GM19395 (cell line): ENCODE measurements around the gene BICC1.
"Not testable (repeated sequence)": the region's sequence is repeated elsewhere in the genome, so short reads cannot be mapped to it uniquely, and the experiment has no call there.

Experiments used
- ATAC-seq: cut with Tn5 transposase; IDR thresholded peaks from one replicate; pipeline ENCODE4 v1.9.1; 2021; ENCODE audit warnings: mild to moderate bottlenecking, moderate library complexity; ENCODE audit not compliant: unreplicated experiment

Gene BICC1

DNA sequence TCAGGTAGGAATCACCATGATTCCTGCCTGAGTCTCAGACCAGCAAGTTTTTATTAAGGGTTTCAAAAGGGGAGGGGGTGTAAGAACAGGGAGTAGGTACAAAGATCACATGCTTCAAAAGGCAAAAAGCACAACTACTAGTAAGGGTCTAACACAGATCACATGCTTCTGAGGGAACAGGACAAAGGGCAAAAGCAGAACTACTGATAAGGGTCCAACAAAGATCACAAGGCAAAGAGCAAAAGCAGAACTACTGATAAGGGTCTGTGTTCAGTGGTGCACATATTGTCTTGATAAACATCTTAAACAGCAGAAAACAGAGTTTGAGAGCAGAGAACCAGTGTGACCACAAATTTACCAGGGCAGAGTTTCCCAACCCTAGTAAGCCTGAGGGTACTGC, 84.5 kb downstream of the BICC1 start:
- not testable (repeated sequence) for ATAC-seq

- ATAC-seq = no peak
Observed at GRCh38 chr10:58599927-58600553, 87.4 kb downstream of the BICC1 start.

DNA sequence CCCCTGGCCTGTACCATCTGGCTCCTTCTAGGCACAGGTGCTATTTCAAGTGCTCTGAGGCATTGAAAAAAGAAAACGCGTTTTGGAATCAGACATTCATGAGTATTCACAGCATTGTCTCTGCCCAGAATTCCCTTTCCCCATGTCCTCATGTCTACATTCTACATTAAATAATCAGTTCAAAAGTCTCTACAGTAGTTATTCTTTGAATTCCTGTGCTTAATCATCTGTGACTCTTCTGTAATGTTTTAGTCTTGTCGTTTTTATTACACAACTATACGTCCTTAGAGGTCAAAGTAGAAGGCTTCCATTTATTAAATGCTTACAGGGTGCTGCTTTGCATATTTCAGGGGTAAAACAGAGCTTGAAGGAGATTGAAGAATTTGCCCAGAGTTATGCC, 95.7 kb downstream of the BICC1 start:
- no peak for ATAC-seq

DNA sequence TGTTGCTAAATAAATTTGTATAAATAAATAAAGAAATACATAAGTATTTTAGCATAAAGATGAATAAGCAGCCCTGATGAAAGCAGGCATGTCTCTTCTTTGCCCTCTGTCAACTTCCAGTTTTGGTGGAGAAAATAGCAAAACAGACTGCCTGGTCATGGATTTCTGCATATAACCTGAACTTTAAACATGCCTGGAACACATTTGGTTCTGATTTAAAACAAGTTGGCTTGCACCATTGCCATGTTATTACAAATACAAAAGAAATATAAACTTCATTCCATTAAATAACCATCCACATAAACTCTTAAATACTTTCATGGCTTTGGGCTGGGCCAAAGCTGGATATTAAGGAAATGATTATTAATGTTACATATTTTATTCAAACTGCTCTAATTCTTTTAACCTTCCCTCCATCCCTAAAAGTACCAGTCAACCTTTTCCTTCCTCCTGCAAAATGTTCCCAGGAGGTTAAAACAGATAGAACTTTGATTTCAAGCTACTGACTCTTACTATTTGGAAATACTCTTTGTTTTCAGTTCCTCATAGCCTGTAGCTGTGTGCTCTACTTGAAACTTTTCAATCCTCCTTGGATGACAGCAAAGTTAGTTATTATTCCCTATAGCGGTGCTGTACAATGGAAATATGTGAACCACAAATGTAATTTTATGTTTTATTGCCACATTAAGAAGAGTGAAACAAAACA, 96.3 kb downstream of the BICC1 start:
- ATAC-seq = no peak

GRCh38 chr10:58609532-58610150, 97.0 kb downstream of the BICC1 start:
- no peak for ATAC-seq

DNA sequence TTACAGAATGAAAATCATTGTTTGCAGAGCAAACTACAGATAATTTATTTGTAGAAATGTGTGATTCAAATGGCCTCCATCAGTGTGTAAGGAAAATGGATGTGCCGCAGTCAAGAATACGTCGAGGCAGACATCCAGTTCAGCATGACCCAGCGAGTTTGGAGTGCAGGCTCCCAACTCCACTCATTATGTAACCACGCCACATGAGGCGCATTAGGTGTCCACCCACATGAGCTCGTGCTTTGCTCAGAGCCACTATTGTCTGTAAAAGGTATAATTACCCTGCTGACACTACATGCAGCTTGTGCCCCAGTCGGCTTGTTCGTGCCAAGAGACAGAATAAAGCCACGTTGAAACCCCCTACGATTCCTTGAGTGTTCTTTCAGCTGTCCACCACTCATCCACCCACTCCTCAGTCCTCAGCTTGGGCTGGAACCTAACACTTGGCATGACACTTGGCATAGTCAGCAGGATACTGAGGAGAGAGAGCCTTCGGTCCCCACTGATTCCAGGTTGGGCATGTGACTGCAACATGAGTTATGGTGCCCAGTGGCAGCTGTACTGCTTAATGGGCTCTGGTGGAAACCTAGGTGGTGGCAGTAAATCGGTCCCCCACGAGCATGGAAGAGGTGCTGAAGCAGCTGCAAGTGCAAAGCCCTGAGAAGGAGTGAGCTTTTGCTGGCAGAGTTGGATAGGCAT, 102.7 kb downstream of the BICC1 start:
- no peak for ATAC-seq

GRCh38 chr10:58618158-58618676, 105.5 kb downstream of the BICC1 start:
- ATAC-seq = no peak

GRCh38 chr10:58621379-58622077, 108.9 kb downstream of the BICC1 start:
- ATAC-seq = no peak

- ATAC-seq = no peak
Observed at GRCh38 chr10:58622246-58622645, 109.6 kb downstream of the BICC1 start.

DNA sequence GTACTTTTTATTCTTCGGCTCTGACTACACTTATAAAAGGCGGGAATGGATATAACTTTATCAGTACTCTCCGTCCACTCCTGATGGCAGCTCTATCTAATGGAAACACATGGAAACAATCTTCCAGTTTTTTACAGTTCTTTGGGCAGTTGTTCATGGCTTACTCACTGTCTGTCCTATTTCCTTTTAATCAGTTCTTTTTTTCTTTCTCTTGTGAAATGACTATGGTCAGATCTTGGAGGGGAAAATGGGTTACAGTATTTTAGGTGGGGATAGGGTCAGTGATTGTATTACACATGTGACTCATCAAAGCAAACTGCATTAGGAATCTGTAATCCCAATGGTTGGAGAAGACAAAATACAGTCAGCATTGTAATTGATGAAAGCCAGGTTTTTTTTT, 112.4 kb downstream of the BICC1 start:
- no peak for ATAC-seq

- no peak for ATAC-seq
Observed at GRCh38 chr10:58627392-58627791, 114.7 kb downstream of the BICC1 start.

DNA sequence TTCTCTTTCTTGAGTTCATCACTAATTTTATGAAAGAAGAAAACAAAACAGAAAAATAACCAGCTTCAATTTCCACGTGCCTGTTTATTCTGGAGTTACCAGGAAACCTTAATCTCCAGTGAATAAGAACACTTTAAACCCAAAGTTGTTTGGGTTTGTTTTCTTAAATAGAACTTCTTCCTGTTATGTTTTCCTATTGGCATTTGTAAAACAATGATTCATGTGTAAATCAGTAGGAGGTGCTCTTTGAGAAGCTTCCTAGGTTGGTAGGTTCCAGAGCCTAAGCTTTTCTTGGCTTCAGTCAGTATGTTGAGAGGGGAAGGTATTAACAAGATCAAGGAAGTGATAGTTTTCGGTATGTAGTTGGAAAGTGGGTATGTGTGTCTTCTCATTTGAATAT, 119.0 kb downstream of the BICC1 start:
- ATAC-seq = no peak

- no peak for ATAC-seq
Observed at GRCh38 chr10:58632216-58632615, 119.5 kb downstream of the BICC1 start.

DNA sequence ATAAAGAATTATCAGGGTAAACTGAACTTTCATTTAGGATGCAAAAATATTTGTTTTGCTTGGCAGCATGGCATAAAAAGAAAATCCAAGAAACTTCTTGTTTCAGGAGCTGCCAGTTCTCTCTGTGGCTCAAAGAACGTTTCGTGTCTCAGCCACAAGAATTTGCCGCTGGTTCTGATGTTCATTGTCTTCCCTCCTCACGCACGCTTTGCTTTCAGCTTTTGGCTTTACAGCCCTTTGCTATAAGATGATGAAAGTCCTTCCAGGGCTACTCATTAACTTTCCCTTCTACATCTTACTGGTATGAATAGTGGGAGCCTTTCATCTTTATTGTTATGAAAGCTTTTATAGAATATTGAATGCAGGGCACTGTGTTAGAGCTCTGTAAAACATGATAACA, 124.7 kb downstream of the BICC1 start:
- no peak for ATAC-seq

DNA sequence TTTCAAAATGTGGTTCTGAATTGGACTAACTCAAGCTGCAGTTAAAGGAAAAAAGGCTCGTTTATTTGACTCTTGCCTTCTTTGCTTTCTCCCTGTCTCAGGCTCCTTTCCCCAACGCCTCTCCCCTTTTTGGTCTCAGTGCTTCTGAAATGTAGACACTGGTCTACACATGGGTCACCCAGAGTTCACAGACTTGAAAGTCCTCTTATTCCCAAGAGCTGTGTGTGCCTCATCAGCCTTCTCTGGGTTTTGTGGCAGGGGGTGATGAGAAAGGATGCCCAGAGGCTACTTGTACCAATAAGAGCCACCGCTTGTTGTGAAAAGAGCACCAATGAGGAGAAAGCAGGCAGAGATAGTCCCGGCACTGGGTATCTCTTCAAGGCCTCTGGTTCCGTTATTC, 125.7 kb downstream of the BICC1 start:
- no peak for ATAC-seq

DNA sequence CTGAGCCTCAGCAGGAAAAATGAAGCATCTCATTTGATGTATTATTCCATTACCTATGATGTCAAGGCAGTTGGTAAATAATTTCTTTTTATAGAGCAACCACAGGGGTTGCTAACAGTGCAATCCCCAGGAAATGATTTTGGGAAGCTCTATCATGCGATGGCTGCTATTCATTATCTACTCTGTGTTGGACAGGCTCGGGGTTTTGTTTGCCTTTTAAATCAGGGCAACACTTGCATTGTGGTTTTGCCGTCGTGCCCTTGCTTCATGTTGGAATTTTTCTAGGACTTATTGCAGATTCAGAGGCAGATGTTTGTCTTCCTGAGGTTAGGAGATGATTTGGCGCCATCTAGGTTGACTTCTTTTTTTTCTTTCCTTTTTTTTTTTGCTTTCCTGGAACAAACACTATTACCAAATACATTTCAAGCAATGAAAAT, 128.4 kb downstream of the BICC1 start:
- ATAC-seq = no peak

DNA sequence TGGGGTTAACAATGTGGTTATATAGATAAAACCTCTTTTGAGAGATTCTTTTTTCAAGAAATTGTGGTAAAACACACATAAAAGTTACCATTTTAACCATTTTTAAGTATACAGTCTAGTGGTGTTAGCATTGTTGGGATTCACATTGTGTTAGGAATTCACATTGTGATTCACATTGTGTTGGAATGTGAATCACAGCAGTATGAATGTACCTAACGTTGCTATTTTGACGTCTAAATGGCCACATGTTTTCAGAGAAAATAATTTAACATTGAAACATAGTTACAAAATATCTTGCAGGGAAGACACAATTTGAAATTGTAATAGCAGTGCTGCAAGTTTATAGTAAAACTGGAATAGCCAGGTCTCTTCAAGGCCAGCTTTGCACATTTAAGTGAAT, 129.0 kb downstream of the BICC1 start:
- no peak for ATAC-seq

- no peak for ATAC-seq
Observed at GRCh38 chr10:58642283-58642682, 129.6 kb downstream of the BICC1 start.

GRCh38 chr10:58642916-58643428, 130.3 kb downstream of the BICC1 start:
- ATAC-seq = no peak

DNA sequence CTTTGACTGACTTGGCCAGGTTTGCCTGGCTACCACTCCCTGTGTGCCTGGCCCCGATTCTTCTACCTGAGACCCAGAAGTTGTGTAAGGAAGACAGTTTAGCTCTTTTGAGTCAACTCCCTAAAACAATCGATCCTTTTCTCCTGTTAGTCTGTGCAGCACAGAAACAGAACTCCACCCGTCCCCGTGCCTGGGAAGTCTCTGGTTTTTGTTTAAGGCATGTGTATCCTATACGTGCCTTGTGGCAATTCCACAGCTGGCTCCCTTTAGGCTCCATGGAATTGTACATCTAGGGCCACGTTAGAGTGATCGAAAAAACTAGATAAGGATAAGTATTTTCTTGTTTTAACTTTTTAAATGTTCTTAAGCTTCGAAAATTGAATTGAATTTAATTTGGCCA, 131.6 kb downstream of the BICC1 start:
- ATAC-seq = no peak
